Forelimb muscle (tissue), 1 donor: ENCODE data around the gene HMBS. TPM values are rescaled to one million over a fixed set of nuclear protein-coding genes. Genes with fewer than 3 reads are reported as not detected.
A peak's percentile ranks its signal among the peaks of the same experiment; 100 is the strongest.
"Not testable (repeated sequence)": the region's sequence is repeated elsewhere in the genome, so short reads cannot be mapped to it uniquely, and the experiment has no call there.

Source experiments
- DNase-seq: peaks from one replicate; pipeline ENCODE4 v3.0.0-alpha.2; 2013; ENCODE audit warnings: low read depth
- polyA plus RNA-seq: library from polyadenylated mRNA; unstranded; fragments of 120-200 nt; gene quantifications from one replicate; pipeline ENCODE4 v1.2.1, GENCODE V29; 2013; ENCODE audit not compliant: insufficient read length

The HMBS gene
- polyA plus RNA-seq, 1 donor, result 22.3 TPM

DNA sequence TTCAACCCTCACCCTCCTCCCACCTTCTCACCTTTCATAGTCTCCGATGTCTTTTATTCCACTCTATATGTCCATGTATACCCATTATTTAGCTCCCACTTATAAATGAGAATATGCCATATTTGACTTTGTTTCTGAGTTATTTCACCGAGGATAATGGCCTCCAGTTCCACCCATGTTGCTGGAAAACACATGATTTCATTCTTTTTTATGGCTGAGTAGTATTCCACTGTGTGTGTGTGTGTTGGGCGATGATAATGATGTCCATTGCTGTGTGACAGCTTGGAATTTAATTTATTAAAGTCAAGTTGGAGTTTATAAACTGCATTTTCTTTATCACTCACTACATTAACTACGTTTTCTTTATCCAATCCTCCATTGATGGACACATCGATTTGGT is 33.5 kb downstream of the HMBS start:
- DNase-seq, result no peak

DNA sequence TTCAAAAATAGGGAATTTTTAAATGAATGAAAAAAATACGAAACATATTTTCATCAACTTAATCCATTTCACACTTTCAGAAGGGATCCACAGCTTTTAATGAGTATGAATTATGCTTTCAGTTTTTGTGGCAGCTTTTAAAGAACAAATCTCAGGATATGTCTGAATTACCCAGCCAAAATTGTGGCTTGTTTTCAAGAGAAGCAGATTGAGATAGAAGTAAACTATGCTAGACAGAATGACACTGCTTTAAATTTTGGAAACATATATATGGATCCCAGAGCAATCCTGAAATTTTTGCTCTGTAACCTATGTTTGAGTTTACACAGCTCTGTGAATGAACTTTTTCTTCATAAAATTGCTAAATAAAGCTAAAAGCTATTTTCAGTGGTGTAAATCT is 34.3 kb downstream of the HMBS start:
- no peak for DNase-seq

DNA sequence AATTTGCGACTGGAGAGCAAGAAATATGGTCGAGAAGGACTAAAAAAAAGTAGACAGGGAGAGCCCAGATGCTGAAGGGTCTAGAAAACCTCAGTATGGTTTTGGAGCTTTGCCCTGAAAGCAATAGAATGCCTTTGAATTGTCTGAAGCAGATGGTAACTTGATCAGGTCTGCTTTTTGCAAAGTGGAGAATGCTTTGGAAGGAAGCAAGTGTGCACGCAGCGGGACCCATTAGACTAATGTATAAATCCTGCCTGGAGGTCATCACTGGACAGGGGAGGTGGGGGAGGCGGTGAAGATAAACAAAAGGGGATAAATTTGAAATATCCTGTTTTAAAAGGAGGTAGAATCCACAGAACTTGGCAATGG is 35.9 kb downstream of the HMBS start:
- DNase-seq, result no peak

DNA sequence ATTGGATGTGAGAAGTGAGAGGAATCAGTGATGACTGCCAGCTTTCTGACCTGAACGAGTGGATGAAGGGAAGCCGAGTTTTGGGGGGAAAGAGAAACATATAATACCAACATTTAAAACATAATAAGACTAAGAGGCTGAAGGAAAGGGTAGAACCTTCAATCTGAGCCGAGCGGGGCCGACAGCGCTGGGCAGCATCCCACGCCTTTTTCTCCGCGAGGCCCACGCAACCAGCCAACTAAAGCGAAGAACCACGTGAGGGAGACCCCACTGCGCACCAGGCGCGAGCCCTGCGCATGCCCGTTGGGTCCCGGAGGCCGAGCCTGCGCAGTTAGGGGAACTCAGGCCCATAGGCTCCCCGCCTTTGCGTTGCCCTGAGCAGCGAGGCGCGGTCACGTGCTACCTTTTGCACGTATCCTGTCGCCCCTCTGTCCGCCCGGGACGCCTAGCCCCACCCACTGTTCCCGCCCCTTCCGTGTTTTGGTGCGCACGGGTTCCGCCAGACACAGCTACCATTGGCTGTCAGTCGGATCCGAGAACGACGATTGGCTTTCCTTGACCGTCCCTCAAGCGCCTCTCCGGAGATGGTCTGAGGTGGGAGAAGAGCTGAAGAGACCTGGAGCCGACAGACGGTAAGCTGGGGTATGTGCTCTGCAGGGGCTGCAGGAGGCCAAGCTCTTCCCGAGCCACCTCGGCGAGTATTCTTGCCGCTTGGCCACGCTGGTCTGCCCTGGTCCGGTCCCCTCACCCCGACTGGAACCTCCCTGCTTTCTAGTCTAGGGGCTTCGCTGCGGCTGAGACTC is 36.5 kb downstream of the HMBS start, which contains the start of gene HINFP:
HINFP (plus strand) TSS at position 573 of the 803 bp plus-strand sequence. CDS start 5,365 bp downstream, outside the sequence.
- DNase-seq, result peak; percentile 97

DNA sequence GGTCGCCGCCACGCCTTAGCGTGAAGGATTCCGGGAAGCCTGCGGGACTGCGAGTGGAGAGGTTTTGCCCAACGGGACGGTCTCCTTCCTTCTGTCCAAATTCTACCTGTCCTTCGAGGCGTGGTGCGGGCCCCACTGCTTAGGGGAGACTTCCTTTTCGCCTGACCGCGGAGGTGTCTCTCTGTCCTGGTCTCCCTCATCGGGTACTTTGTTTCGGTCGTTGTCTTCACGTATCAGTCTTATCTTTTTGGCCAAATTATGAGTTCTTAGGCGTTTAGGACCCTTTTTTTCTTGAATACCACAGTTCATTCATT is 37.1 kb downstream of the HMBS start:
- no peak for DNase-seq

DNA sequence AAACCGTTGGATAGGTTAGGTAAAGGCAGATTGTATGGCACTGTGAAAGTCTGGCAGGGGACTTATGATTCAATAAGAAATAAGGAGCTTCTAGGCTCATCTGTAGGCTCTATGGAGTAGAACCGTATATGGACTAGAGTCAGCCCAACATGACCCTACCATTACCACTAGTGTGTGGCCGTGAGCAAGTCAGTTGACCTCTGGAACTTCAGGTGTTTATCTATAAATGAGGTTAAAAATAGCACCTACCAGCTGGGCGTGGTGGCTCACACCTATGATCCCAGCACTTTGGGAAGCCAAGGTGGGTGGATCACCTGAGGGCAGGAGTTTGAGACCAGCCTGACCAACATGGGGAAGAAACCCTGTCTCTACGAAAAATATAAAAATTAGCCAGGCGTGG is 41.1 kb downstream of the HMBS start:
- DNase-seq, result no peak

DNA sequence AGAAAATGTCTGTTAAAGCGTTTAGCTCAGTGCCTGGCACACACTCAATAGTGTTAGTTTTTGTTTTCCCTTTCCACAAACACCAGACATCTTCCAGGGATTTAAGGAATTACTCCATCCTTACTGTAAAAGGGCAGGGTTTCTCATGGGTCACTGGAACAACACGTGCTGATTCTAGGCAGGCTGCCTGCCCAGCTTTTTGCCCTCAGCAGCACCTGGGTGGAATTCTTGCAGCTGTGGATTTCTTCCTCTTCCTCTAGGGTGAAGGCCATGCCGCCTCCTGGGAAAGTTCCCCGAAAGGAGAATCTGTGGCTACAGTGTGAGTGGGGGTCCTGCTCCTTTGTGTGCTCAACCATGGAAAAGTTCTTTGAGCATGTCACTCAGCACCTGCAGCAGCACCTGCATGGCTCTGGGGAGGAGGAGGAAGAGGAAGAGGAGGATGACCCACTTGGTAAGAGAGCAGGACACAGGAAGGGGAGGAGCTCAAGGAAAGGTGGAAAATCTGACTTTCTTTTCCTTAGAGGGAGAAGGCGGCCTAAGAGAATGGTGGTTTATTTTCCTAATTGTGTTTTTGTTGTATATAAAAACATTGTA is 42.1 kb downstream of the HMBS start:
- no peak for DNase-seq

DNA sequence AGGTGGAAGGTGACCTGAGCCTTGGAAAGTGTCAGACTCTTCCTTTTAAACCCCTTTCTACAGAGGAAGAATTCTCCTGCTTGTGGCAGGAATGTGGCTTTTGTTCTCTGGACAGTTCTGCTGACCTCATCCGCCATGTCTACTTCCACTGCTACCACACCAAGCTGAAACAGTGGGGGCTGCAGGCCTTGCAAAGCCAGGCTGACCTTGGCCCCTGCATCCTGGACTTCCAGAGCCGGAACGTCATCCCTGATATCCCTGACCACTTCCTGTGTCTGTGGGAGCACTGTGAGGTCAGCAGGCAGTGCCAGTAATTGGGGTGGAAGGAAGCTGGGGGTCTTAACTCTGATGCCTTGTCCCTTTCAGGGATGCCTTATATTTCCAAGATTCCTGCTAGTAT is 46.0 kb downstream of the HMBS start:
- no peak for DNase-seq

DNA sequence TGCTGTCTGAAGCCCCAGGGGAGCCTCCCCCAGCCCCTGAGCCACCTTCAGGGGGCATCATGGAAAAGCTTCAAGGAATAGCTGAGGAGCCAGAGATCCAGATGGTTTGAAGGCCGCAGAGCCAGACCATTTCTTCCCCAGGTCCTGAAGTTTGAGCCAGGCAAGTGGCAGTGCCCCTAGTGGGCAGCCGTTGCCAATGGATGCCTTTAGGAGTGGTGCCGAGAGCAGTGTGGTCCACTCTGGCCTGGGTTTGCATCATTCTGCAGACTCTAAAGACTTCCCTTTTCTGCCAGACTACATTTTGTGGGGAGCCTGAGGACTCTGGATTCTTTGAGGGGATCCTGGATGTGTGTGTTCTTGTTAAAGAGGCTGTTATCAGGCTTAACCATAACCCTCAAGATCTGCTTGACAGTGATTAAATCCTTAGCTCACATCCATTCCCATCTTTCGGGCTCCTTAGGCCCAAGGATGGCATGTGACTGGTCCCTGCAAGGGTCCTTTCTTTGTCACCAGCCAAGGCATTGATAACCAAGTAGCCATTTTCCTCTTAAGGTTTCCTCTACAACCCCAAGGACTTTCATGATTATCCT is 49.8 kb downstream of the HMBS start:
- no peak for DNase-seq

DNA sequence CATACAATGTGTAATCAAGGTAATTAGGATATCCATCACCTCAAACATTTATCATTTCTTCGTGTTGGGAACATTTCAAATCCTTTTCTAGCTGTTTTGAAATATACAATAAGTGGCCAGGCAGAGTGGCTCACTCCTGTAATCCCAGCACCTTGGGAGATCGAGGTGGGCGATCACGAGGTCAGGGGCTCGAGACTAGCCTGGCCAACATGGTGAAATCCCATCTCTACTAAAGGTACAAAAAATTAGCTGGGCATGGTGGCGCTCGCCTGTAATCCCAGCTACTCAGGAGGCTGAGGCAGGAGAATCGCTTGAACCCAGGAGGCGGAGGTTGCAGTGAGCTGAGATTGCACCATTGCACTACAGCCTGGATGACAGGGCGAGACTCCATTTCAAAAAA is 54.6 kb downstream of the HMBS start:
- DNase-seq, result not testable (repeated sequence)

Other genes starting within 250 kb of the HMBS start
- gene CXCR5, start 201.0 kb upstream of the HMBS start, polyA plus RNA-seq, result not detected
- gene BCL9L, start 159.0 kb upstream of the HMBS start, polyA plus RNA-seq, result 74.4 TPM
- gene UPK2, start 128.6 kb upstream of the HMBS start, polyA plus RNA-seq, result 1.3 TPM
- 0.11 TPM for gene FOXR1, start 113.1 kb upstream of the HMBS start, polyA plus RNA-seq
- gene CENATAC, start 86.7 kb upstream of the HMBS start, polyA plus RNA-seq, result 18.5 TPM
- 1,746 TPM for gene RPS25, start 66.5 kb upstream of the HMBS start, polyA plus RNA-seq
- gene TRAPPC4, start 66.1 kb upstream of the HMBS start, polyA plus RNA-seq, result 41.5 TPM
- 11.7 TPM for gene SLC37A4, start 54.0 kb upstream of the HMBS start, polyA plus RNA-seq
- 31.3 TPM for gene HYOU1, start 27.7 kb upstream of the HMBS start, polyA plus RNA-seq
- 24.6 TPM for gene VPS11, start 17.1 kb upstream of the HMBS start, polyA plus RNA-seq
- gene DPAGT1, start 17.0 kb downstream of the HMBS start, polyA plus RNA-seq, result 26.3 TPM
- 6.5 TPM for gene C2CD2L, start 22.5 kb downstream of the HMBS start, polyA plus RNA-seq
- gene HINFP, start 36.7 kb downstream of the HMBS start, polyA plus RNA-seq, result 20.2 TPM
- gene ABCG4, start 64.2 kb downstream of the HMBS start, polyA plus RNA-seq, result 0.14 TPM
- gene NLRX1, start 83.8 kb downstream of the HMBS start, polyA plus RNA-seq, result 11.6 TPM
- gene NHERF4, start 100.6 kb downstream of the HMBS start, polyA plus RNA-seq, result 0.19 TPM
- 11.4 TPM for gene CBL, start 121.5 kb downstream of the HMBS start, polyA plus RNA-seq
- 223 TPM for gene MCAM, start 232.2 kb downstream of the HMBS start, polyA plus RNA-seq
- 13.0 TPM for gene RNF26, start 249.6 kb downstream of the HMBS start, polyA plus RNA-seq